Muscle of leg (tissue), 11 donors: ENCODE measurements around the gene SYPL2. TPM values are rescaled to one million over a fixed set of nuclear protein-coding genes. Genes with fewer than 3 reads are reported as not detected.

Experiments
- DNase-seq: peaks from one replicate; pipeline ENCODE4 v3.0.0; 2013
- H3K27ac ChIP-seq: one replicate; pipeline ENCODE4 v1.5.1; 2013; ENCODE audit warnings: mild to moderate bottlenecking, low read length, control low read depth
- H3K27me3 ChIP-seq: one replicate; pipeline ENCODE4 v1.6.1; 2013; ENCODE audit warnings: low read length; ENCODE audit not compliant: control insufficient read depth, insufficient read depth
- H3K36me3 ChIP-seq: one replicate; pipeline ENCODE4 v1.6.1; 2013; ENCODE audit warnings: low read length; ENCODE audit not compliant: control insufficient read depth, insufficient read depth
- H3K4me1 ChIP-seq: one replicate; pipeline ENCODE4 v1.6.1; 2013; ENCODE audit warnings: low read length; ENCODE audit not compliant: control insufficient read depth, insufficient read depth
- H3K4me3 ChIP-seq: one replicate; pipeline ENCODE4 v1.5.1; 2013; ENCODE audit warnings: low read length, control low read depth
- H3K9me3 ChIP-seq: replicated peaks from 2 replicates; pipeline ENCODE4 v1.6.1; 2013; ENCODE audit warnings: low read depth, low read length; ENCODE audit not compliant: control insufficient read depth
- whole genome bisulfite sequencing: methylation state at CpG from one replicate; pipeline ENCODE4 v1.1.5; 2013; ENCODE audit warnings: missing lambda C conversion rate; ENCODE audit not compliant: insufficient coverage; 5-methylcytosine and 5-hydroxymethylcytosine counted together
- polyA plus RNA-seq, 8 donors: library from polyadenylated mRNA; unstranded; fragments of 120-200 nt; gene quantifications; one replicate each; pipeline versions ENCODE4 v1.2.1 to v1.2.3, GENCODE V29; 2013; ENCODE audit warnings: inconsistent platforms in 1 of 8, low replicate concordance in 1 of 8; ENCODE audit not compliant: insufficient read length in 8 of 8, insufficient read depth in 1 of 8
- total RNA-seq: library from RNA; stranded (reverse); fragments of 120-200 nt; gene quantifications from one replicate; pipeline ENCODE4 v1.2.4, GENCODE V29; 2013

The SYPL2 gene
- total and polyA plus RNA-seq, 9 donors = 57.3 to 258 (median 195) TPM

DNA sequence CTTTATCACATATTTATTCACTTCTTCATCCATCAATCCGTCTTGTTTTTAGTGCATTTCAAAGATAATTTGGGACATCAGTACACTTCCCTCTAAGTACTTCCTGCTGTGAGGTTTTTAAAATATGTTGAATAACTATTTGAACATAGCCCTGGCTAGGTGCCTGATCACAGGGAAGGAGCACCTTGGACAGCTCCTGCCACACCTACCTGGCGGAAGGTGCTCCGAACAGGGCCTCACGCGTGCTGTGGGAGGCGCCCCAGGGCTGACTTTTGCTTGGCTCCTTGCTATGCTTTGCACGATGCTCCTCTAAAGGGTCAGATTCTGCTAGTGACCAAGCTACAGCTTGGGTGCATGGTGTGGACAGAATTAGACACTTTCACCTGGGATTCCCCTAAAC, 12.5 kb downstream of the SYPL2 start:
- Histone ChIP-seq H3K27ac (no peak overlapping the region), H3K4me1 (peaks cover 36% of the 10 kb centered on the region), H3K27me3 (peaks cover 26% of the 10 kb centered on the region), H3K36me3 (peaks cover 34% of the 10 kb centered on the region), H3K4me3 (no peak overlapping the region), H3K9me3 (no peaks in the 10 kb centered on the region)
- WGBS = 13% methylated on average over 6 of the region's 7 CpGs
- no peak for DNase-seq

DNA sequence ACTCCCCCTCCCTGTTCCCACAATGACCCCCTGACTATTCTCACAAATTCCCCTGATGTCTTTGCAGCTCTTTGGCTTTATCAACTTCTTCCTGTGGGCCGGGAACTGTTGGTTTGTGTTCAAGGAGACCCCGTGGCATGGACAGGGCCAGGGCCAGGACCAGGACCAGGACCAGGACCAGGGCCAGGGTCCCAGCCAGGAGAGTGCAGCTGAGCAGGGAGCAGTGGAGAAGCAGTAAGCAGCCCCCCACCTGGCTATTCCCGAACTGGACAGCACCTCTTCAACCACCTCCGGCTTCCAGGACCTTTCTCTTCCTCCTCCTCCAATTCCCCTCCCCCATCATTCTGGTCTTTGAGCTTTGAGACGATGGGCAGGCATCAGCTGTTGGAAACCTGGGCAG, 13.0 kb downstream of the SYPL2 start:
- DNase-seq = no peak

DNA sequence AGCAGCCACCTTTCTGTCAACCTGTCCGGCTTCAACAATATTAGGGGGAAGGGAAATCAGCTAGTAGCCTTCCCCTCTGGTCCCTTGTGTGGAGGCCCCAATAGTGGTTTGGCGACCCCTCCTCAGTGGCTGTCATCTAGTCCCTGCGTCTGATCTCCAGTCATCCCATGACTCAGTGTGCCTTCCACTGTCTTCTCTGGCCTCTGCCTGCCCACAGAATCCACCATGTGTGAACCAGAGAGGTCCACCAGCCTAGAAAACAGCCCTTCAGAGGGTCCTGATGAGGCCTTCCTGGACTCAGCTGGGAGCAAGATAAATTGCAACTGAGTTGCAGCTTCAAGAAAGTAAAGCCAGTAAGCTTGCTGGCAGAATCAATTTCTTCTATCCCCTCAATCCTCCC, 13.6 kb downstream of the SYPL2 start:
- Histone ChIP-seq H3K4me3 (no peak overlapping the region), H3K27ac (no peak overlapping the region), H3K9me3 (no peaks in the 10 kb centered on the region), H3K36me3 (peaks cover 33% of the 10 kb centered on the region), H3K4me1 (peaks cover 40% of the 10 kb centered on the region), H3K27me3 (peaks cover 26% of the 10 kb centered on the region)
- no peak for DNase-seq
- WGBS = 88% methylated on average over 1 of the region's 3 CpGs

More for the DNA sequence above, 13.0 kb downstream of the SYPL2 start:
- Histone ChIP-seq H3K4me3 (no peak overlapping the region), H3K27me3 (peaks cover 26% of the 10 kb centered on the region), H3K27ac (no peak overlapping the region), H3K4me1 (peaks cover 36% of the 10 kb centered on the region), H3K36me3 (peaks cover 34% of the 10 kb centered on the region), H3K9me3 (no peaks in the 10 kb centered on the region)
- 49% methylated on average over 5 of the region's 5 CpGs for WGBS

DNA sequence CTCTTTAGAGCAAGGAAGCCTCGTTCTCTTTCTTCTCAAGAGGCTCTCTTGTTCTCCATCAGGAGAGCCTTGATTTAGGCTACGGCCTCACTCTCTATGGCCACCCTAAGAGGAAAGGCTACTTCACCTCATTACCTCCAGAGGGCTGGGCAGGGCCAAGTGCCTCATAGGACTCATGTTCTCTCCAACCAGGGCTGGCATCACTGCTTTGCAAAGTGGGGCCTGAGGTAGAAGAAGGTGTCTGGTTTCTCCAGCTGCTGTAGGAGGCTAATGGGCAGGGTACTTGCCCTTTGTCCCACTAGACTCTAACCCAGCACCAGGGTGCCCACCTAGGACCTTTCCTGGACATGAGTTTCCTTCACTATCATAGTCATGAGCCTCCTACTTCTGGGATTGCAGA, 15.3 kb downstream of the SYPL2 start:
- Histone ChIP-seq H3K27ac (no peak overlapping the region), H3K4me3 (no peak overlapping the region), H3K27me3 (peaks cover 20% of the 10 kb centered on the region), H3K36me3 (peaks cover 38% of the 10 kb centered on the region), H3K9me3 (no peaks in the 10 kb centered on the region), H3K4me1 (peaks cover 46% of the 10 kb centered on the region)
- DNase-seq = no peak
- WGBS = 43% methylated on average over 1 of the region's 2 CpGs

DNA sequence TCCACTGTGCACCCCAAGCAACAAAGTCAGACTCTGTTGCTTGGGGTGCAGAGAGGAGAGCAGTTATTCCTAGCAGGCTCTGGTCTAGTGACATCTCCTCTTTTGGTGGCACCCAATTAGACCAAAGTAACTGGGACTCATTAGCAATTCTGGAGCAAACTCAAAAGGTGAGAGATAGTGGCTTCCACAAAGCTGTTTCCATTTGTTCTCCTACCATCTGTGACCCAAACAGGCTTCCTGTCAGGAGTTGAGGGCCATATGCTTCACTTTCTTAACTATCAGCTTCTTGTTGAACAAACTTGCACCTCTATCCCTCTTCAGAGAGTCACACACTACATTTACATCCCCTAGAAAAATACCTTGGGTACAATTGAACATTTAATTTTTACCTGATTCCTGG, 15.9 kb downstream of the SYPL2 start:
- H3K27me3 ChIP-seq = peaks cover 19% of the 10 kb centered on the region
- H3K36me3 ChIP-seq = peaks cover 42% of the 10 kb centered on the region
- DNase-seq = no peak
- peaks cover 46% of the 10 kb centered on the region for H3K4me1 ChIP-seq
- H3K4me3 ChIP-seq = no peak overlapping the region
- H3K27ac ChIP-seq = no peak overlapping the region
- H3K9me3 ChIP-seq = no peaks in the 10 kb centered on the region

DNA sequence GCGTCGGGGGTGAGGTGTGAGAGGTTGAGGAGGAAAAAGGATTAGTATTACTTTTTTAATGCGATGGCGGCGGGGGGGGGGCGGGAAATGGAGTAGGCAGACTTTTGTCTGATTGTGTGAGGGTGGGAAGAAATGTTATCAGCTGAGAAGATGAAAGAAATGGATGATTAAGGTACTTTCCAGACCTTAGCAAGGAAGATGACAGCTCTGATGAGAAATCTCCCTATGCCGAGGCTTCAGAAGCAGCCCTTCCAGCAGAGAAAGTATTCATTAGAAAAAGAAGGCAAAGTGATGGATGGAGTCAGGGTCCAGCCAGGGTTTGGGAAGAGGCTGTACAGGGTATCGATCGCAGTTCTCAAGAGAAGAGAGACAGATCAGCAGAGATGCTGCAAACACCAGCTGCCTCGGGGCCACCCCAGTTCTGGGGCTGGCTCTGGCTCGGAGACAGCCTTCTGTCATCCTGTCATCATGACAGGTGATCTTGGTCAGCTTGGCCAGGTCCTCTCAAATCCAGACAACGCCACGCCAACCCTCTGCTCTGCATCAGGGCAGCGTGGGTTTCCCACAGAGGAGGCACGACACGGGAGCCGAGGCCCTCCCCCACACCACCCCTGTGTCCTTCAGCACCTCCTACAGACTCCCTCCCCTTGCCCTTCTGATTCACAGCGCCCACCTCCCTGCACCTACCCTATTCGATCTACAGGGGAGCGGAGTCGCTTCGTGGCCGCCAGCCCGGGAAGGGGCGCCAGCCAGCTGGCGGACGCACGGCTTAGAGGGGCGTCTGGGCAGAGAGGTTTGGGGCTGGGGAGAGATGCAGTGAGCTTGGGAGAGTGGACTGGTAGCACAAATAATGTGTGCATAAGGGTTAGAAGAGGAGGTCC, 16.7 kb downstream of the SYPL2 start:
- 6% methylated on average over 13 of the region's 29 CpGs for WGBS
- no peak for DNase-seq

DNA sequence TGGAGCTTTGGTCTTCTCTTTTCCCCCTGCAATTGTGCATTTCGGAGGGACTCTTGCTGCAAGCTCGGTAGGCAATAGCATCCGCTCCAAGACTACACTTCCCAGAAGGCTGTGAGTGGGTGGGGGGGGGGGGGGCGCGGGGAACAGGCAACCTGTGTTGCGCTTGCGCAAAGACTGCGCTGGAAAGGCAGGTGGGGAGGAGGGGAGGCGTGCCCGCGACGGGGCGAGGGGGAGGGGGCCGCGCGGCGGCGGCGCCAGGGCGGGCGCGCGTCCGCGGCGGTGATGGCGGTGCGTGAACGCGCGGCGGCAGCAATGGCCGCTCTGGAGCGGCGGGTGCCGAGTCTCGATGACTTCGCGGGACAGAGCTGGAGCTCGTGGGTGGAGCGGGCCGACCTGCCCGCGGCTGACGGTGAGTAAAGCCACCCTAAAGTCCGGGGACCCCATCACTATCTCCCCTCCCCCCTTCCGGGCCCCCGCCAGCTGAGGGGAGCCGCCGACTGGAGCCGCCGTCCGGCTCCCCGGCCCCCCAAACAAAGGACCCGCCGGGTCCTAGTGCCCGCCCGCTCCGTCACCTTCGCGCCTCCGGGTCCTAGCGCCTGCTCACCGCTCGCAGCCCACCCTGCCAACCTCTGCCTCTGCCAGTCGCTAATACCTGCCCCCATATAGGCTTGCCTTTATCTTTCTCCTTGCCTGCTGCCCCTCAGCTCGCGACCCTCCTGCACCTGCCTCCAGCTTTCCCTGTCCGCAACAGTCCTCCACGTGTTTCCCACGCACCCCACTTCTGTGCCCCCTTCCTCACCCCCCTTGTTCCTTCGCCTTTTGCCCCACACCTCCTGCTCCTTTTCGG, 17.5 kb downstream of the SYPL2 start, which contains the start of gene ATXN7L2:
Gene ATXN7L2, plus strand, starts transcription at position 234 of the 847 bp plus-strand sequence. Its CDS starts 49 bp downstream, at position 283.
- peak within 1 kb of the TSS; percentile 66 for H3K4me3 ChIP-seq
- DNase-seq = peak; percentile 97
- H3K27me3 ChIP-seq = peaks cover 7% of the 10 kb centered on the region
- H3K9me3 ChIP-seq = no peaks in the 10 kb centered on the region
- 0% methylated on average over 56 of the region's 73 CpGs for WGBS
- H3K36me3 ChIP-seq = peaks cover 46% of the 10 kb centered on the region
- peaks cover 45% of the 10 kb centered on the region for H3K4me1 ChIP-seq
- peak within 1 kb of the TSS; percentile 95 for H3K27ac ChIP-seq

More for the DNA sequence above, 16.7 kb downstream of the SYPL2 start:
- Histone ChIP-seq H3K4me1 (peaks cover 46% of the 10 kb centered on the region), H3K4me3 (peak overlapping the region; percentile 46), H3K27me3 (peaks cover 13% of the 10 kb centered on the region), H3K9me3 (no peaks in the 10 kb centered on the region), H3K36me3 (peaks cover 42% of the 10 kb centered on the region), H3K27ac (peak overlapping the region; percentile 39)

DNA sequence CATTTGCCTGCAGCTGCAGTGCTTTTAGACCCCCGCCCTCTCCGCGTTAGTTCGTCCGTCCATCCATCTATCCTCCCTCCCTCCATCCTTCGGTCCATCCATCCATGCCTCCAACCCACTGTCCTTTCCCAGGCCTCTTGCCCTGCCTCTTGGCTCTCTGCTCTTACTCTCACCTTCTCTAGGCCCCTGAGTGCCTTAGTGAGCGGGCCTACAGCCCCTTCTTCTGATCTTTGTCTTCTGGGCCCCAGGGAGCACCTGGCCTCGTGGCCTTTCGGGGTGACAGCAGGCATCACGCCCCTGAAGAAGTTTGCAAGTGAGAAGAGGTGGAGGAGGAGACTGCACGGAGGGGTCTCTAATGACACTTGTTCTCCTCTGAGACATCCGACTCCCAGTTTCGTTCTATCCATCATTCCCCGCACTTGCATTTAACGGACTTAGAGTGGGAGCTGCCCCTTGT, 18.2 kb downstream of the SYPL2 start:
- no peaks in the 10 kb centered on the region for H3K9me3 ChIP-seq
- 3% methylated on average over 8 of the region's 15 CpGs for WGBS
- peak overlapping the region; percentile 66 for H3K4me3 ChIP-seq
- peaks cover 3% of the 10 kb centered on the region for H3K27me3 ChIP-seq
- H3K4me1 ChIP-seq = peaks cover 38% of the 10 kb centered on the region
- H3K27ac ChIP-seq = no peak overlapping the region
- no peak for DNase-seq
- peaks cover 49% of the 10 kb centered on the region for H3K36me3 ChIP-seq

DNA sequence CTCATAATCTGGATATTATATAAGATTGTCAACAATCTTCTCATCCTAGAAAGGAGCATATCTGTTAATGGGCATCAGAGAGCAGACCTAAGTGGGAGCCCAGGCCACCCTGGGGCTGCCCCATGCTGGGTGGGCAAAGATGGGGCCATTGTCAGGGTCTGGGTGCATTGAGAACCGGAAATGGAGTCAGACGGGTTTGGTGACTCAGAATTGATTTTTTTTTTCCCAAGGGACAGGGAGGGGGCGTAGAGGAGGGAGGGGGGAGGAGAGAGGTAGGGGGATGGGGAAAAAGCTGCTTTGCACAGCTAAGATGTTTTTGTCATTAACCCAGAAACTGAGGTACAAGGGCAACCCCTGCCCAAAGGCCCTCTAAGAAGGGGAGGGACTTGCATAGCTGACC, 18.7 kb downstream of the SYPL2 start:
- H3K36me3 ChIP-seq = peaks cover 50% of the 10 kb centered on the region
- H3K27me3 ChIP-seq = no peaks in the 10 kb centered on the region
- WGBS = no CpG with 5 or more reads among the region's 3 CpGs
- peaks cover 34% of the 10 kb centered on the region for H3K4me1 ChIP-seq
- no peaks in the 10 kb centered on the region for H3K9me3 ChIP-seq
- H3K4me3 ChIP-seq = peak overlapping the region; percentile 66
- no peak overlapping the region for H3K27ac ChIP-seq
- DNase-seq = no peak

DNA sequence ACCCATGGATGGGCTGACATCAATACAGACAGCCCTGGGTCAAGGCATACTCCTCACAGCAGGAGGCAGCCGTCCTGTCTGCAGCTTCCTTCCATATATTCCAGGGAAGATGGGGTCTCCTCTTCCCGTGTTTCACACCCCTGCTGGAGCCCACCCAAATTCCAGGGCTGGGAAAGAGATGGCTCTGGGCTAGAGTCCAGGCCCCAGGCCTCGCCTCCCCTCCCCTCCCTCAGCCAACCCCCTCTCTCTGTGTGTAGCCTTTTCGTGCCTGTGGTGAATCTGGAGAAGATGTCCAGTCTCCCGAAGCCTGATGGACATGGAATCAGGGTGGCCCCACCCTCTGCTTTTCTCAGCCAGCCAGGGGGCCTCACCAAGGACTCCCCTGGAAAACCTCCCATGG, 20.9 kb downstream of the SYPL2 start:
- DNase-seq = no peak
- H3K4me3 ChIP-seq = no peak overlapping the region
- peaks cover 22% of the 10 kb centered on the region for H3K4me1 ChIP-seq
- H3K9me3 ChIP-seq = no peaks in the 10 kb centered on the region
- H3K27me3 ChIP-seq = no peaks in the 10 kb centered on the region
- 7% methylated on average over 2 of the region's 5 CpGs for WGBS
- peaks cover 59% of the 10 kb centered on the region for H3K36me3 ChIP-seq
- H3K27ac ChIP-seq = no peak overlapping the region
